ENCODE data around the gene COG5. TPM values are rescaled to one million over a fixed set of nuclear protein-coding genes. Genes with fewer than 3 reads are reported as not detected.

The COG5 gene
- total RNA-seq, result 33.5 and 60.3 TPM in 2 replicates

DNA sequence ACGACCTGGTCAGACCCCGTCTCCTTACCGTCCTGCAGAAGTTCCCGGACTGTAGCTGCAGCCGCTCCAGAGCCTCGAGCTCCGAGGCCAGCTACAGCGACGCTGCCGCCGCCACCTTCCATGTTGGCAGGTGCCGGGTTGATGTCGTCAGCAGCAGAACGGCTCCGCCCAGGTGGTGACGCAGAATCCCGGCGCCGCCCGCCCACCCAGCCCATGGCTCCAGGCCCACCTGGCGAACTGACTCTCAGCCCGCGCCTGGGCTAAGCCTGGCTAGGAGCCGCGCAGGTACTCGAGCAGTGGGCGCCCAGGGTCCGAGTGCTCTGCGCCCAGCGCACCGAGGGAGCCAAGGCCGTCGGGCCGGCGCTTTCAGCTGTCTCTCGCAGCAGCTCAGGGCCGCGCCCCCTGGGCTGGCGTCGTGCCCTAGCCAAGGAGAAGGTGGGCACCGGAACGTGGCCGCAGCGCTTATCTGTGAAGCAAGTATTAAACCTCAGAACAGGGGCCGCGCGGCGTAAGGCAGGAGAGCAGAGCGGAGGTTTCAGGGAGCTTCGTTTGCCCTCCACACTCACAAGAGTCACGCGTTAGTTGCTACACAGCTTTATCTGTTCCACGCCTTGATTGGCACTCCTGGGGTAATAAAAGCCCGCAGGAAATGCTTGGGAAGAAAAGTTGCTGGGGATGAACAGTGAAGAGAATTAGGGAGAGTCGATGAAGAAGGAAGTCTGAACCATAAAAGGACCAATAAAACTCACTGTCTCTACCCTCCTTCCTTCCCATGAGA, at the start of gene COG5, which contains the start of gene DUS4L:
Gene COG5, minus strand, starts transcription at position 146 of the 778 bp plus-strand sequence. Its CDS starts 24 bp downstream, at position 122.
Gene DUS4L, plus strand, starts transcription at position 197 of the 778 bp plus-strand sequence. CDS start 3,100 bp downstream, outside the sequence.

DNA sequence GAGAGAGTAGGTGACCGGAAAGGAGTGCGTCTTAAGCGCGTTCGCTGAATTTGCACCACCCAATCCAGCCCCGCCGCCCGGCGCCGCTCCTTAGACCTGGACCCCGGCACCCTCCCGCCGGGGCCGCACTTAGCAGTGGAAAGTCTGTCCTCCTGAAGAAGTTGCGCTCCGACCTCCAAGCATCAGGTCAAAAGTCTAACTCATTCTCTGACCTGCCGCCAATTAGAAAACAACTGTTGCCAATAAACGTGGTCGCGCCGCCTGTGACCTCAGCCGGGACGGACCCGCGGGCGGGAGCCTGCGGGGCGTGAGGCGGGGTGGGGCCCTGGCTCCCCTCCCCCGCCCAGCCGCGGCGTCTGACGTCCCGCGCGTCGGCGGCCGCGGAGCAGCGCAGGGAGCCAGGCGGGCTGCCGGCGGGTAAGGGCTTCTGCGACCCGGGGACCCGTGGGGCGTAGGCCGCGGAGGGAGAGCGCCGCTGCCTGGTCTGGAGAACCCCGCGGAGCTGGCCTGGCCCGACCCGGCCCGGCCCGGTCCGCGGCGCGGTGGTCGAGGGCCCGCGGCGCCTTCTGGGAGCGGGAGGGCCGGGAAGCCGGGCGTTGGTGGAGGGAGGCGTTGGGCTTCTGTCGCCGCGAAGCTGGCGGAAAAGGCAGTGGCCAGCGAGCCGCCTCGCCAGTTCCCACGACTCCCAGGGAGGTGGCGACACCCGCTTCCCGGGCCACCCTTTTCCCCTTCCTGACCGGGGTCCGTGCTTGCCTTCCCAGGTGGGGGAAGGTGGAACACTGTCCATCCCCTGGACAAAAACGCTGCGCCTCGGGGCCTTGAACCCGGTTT, 16.4 kb upstream of the COG5 start, which contains the start of gene BCAP29:
Gene BCAP29, plus strand, starts transcription at position 362 of the 831 bp plus-strand sequence. CDS start 527 bp downstream, outside the sequence.

DNA sequence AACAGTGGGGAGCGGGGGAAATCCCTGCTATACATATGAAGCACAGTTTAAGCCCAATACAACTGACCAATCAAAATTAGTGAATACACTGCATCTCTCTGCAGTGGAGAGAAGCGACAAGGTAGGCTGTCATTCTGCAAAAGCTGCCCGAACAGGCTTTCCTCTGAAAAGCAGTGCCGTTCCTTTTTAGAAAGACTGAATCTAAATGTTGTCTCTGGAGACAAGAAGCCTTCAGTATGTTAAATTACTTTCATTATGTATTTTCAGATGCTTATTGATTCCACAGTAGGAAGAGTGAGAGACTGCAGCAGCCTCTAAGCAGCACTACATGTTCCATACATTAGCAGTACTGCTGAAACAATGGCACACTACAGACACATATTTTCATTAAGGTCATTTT, 93.8 kb downstream of the COG5 start, which contains the start of gene GPR22:
Gene GPR22, plus strand, starts transcription at position 129 of the 400 bp plus-strand sequence. CDS start 4,004 bp downstream, outside the sequence.

DNA sequence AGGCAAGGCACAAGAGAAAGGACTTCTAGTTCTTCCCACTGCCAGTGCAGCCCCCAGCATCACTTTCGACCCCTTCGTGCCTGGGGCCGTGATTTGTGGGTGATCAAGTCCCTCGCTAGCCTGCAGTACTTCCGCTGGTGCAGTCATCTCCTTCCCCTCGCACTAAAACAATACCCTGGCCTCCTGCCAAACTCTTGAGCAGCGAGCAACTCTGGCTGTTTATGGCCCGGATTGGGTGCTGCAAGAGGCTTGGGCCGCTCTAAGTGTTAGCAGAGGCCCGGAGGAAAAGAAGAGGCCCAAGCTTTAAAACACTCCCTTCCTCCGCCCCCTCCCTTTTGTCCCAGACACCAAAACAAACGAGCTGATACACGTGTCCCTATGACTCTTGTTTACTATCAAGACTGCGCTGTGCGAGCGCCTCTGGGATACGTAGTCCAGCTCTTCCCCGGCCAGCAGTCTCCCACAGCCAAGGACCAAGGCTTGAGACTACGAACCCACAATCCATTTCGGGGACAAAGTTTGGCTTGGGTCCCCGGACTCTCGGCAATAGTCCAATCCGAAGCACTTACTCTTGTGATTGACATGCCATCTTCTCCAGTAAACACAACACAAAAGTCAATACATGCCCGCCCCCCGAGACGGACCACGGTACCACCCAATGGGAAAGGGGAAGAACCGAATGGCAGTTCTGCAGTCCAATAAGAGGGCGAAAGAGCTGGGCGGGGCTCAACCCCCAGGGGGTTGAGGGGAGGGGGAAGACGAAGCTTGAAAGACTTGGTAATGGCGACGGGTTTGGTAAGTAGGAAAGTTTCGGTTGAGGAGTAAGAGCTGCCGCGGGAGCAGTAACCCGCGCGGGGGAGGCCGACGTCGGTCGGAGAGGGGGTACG, 395.2 kb downstream of the COG5 start, which contains the start of gene HBP1:
Gene HBP1, plus strand, starts transcription at position 771 of the 887 bp plus-strand sequence. CDS start 10,891 bp downstream, outside the sequence.

Other genes starting within 250 kb of the COG5 start
- gene GPR22, start 93.9 kb downstream of the COG5 start, total RNA-seq, result not detected in 2 replicates
- gene DUS4L, start 51 bp upstream of the COG5 start, total RNA-seq, result 7.1 and 7.8 TPM in 2 replicates
- 115 and 127 TPM in 2 replicates for gene BCAP29, start 16.3 kb upstream of the COG5 start, total RNA-seq
- 0.15 and 0.65 TPM in 2 replicates for gene SLC26A4, start 96.9 kb upstream of the COG5 start, total RNA-seq
- gene CBLL1, start 180.2 kb upstream of the COG5 start, total RNA-seq, result 20.1 TPM in 2 replicates
- gene SLC26A3, start 239.3 kb upstream of the COG5 start, total RNA-seq, result not detected in 2 replicates

Measured in epithelial cell of umbilical artery (primary cell).